ENCODE results near the gene PLD6.

PLD6 gene

GRCh38 chr17:17243163-17243562, 37.0 kb upstream of the PLD6 start:
- no peaks in the 10 kb centered on the region for H3K27me3 ChIP-seq
- TF ChIP-seq CTCF (IDR thresholded peaks at IDR 0.05): no peak
- H3K36me3 ChIP-seq: peaks cover 28% of the 10 kb centered on the region
- H3K9me3 ChIP-seq: no peaks in the 10 kb centered on the region
- H3K4me3 ChIP-seq (ENCODE audit: low read depth in 1 of 2, low read length in 1 of 2): no peak overlapping the region
- H3K4me1 ChIP-seq (ENCODE audit: control insufficient read depth in 1 of 2, insufficient read depth in 1 of 2, low read depth in 1 of 2, low read length in 1 of 2): peaks cover 3 to 5% of the 10 kb centered on the region in 2 experiments
- H3K27ac ChIP-seq: no peak overlapping the region

GRCh38 chr17:17242246-17242645, 36.1 kb upstream of the PLD6 start:
- H3K9me3 ChIP-seq: no peaks in the 10 kb centered on the region
- H3K36me3 ChIP-seq: peaks cover 19% of the 10 kb centered on the region
- no peak overlapping the region for H3K27ac ChIP-seq
- no peaks in the 10 kb centered on the region for H3K27me3 ChIP-seq
- peaks cover 7 to 9% of the 10 kb centered on the region in 2 experiments for H3K4me1 ChIP-seq (ENCODE audit: control insufficient read depth in 1 of 2, insufficient read depth in 1 of 2, low read depth in 1 of 2, low read length in 1 of 2)
- H3K4me3 ChIP-seq (ENCODE audit: low read depth in 1 of 2, low read length in 1 of 2): no peak overlapping the region
- TF ChIP-seq CTCF (IDR thresholded peaks at IDR 0.05): no peak

GRCh38 chr17:17241656-17242055, 35.5 kb upstream of the PLD6 start:
- H3K27ac ChIP-seq: no peak overlapping the region
- H3K27me3 ChIP-seq: no peaks in the 10 kb centered on the region
- no peak for TF ChIP-seq CTCF (IDR thresholded peaks at IDR 0.05)
- H3K4me1 ChIP-seq (ENCODE audit: control insufficient read depth in 1 of 2, insufficient read depth in 1 of 2, low read depth in 1 of 2, low read length in 1 of 2): peaks cover 7 to 9% of the 10 kb centered on the region in 2 experiments
- no peaks in the 10 kb centered on the region for H3K9me3 ChIP-seq
- H3K4me3 ChIP-seq (ENCODE audit: low read depth in 1 of 2, low read length in 1 of 2): no peak overlapping the region
- H3K36me3 ChIP-seq: peaks cover 13% of the 10 kb centered on the region

- no peak for TF ChIP-seq CTCF (IDR thresholded peaks at IDR 0.05)
- Histone ChIP-seq H3K9me3 (no peaks in the 10 kb centered on the region), H3K36me3 (no peaks in the 10 kb centered on the region), H3K27ac (no peak overlapping the region), H3K4me3 (ENCODE audit: low read depth in 1 of 2, low read length in 1 of 2) (no peak overlapping the region), H3K4me1 (ENCODE audit: control insufficient read depth in 1 of 2, insufficient read depth in 1 of 2, low read depth in 1 of 2, low read length in 1 of 2) (peaks cover 20 to 24% of the 10 kb centered on the region in 2 experiments), H3K27me3 (no peaks in the 10 kb centered on the region)
Observed at GRCh38 chr17:17239832-17240231, 33.7 kb upstream of the PLD6 start.

- Histone ChIP-seq H3K4me1 (ENCODE audit: control insufficient read depth in 1 of 2, insufficient read depth in 1 of 2, low read depth in 1 of 2, low read length in 1 of 2) (peaks cover 20 to 24% of the 10 kb centered on the region in 2 experiments), H3K9me3 (no peaks in the 10 kb centered on the region), H3K4me3 (ENCODE audit: low read depth in 1 of 2, low read length in 1 of 2) (peak within 1 kb of the TSS; percentile 79 to 93), H3K27me3 (no peaks in the 10 kb centered on the region), H3K36me3 (peaks cover 6% of the 10 kb centered on the region), H3K27ac (peak within 1 kb of the TSS; percentile 91)
- TF ChIP-seq CTCF (IDR thresholded peaks at IDR 0.05): peak; percentile 45
Observed at GRCh38 chr17:17237026-17237799, 31.1 kb upstream of the PLD6 start, which contains the start of gene FLCN. FLCN (minus strand) TSS chr17:17237168; CDS start chr17:17228137, 9,031 bp downstream.

Data from neutrophil (primary cell).